ENCODE data around the gene HAUS2. TPM values are rescaled to one million over a fixed set of nuclear protein-coding genes. Genes with fewer than 3 reads are reported as not detected.
"Not testable (repeated sequence)": the region's sequence is repeated elsewhere in the genome, so short reads cannot be mapped to it uniquely, and the experiment has no call there.

The HAUS2 gene
- total RNA-seq, 1 donor from 2014 or later: 72.2 TPM

GRCh38 chr15:42549741-42550392 lies 1.2 kb downstream of the HAUS2 start:
- H2AFZ ChIP-seq (replicated peaks): no peak overlapping the region
- H3K9me3 ChIP-seq (ENCODE audit: low read depth): no peaks in the 10 kb centered on the region
- H3K27me3 ChIP-seq: no peaks in the 10 kb centered on the region
- peak overlapping the region; percentile 88 for H3K4me2 ChIP-seq
- no peaks in the 10 kb centered on the region for H3K9me3 Mint-ChIP-seq
- H3K4me1 Mint-ChIP-seq: peaks cover 25% of the 10 kb centered on the region
- peaks cover 10% of the 10 kb centered on the region for H3K4me1 ChIP-seq
- peaks cover 5% of the 10 kb centered on the region for H3K27me3 Mint-ChIP-seq (ENCODE audit: insufficient read depth, low read depth)
- peaks cover 10% of the 10 kb centered on the region for H3F3A ChIP-seq (ENCODE audit: low read depth)
- H3K36me3 ChIP-seq: no peaks in the 10 kb centered on the region
- H3K4me3 ChIP-seq: peak overlapping the region; percentile 97
- peaks cover 3% of the 10 kb centered on the region for H3K36me3 Mint-ChIP-seq
- H3K4me3 Mint-ChIP-seq: peak overlapping the region; percentile 99
- H4K20me1 ChIP-seq (ENCODE audit: low read depth): peaks cover 7% of the 10 kb centered on the region
- H3K79me2 ChIP-seq (ENCODE audit: low read depth): peaks cover 71% of the 10 kb centered on the region
- DNase-seq (ENCODE audit: low spot score): no peak
- no peak overlapping the region for H3K27ac Mint-ChIP-seq
- H3K27ac ChIP-seq: no peak overlapping the region
- peak overlapping the region; percentile 91 for H3K9ac ChIP-seq
- TF ChIP-seq EZH2phosphoT487 (IDR thresholded peaks at IDR 0.05) (no peak), CTCF (IDR thresholded peaks at IDR 0.05) (no peak), EZH2 (IDR thresholded peaks at IDR 0.05) (no peak)

GRCh38 chr15:42553554-42553953 lies 4.9 kb downstream of the HAUS2 start:
- TF ChIP-seq EZH2 (IDR thresholded peaks at IDR 0.05) (no peak), EZH2phosphoT487 (IDR thresholded peaks at IDR 0.05) (no peak), CTCF (IDR thresholded peaks at IDR 0.05) (no peak)
- H3K27me3 Mint-ChIP-seq (ENCODE audit: insufficient read depth, low read depth): peaks cover 7% of the 10 kb centered on the region
- no peak overlapping the region for H3K27ac ChIP-seq

GRCh38 chr15:42556550-42557207 lies 8.0 kb downstream of the HAUS2 start:
- H3K4me3 Mint-ChIP-seq; H3K4me2 ChIP-seq; H3K36me3 Mint-ChIP-seq; H3K36me3 ChIP-seq; H3K27ac ChIP-seq; H3K27ac Mint-ChIP-seq; H3K9ac ChIP-seq; H3K9me3 ChIP-seq (ENCODE audit: low read depth); H3K9me3 Mint-ChIP-seq; H3K4me1 ChIP-seq; H3K27me3 Mint-ChIP-seq (ENCODE audit: insufficient read depth, low read depth); DNase-seq (ENCODE audit: low spot score); H3K27me3 ChIP-seq; H3K4me3 ChIP-seq; H3K4me1 Mint-ChIP-seq; H2AFZ ChIP-seq (replicated peaks): not testable (repeated sequence)
- peaks cover 13% of the 10 kb centered on the region for H4K20me1 ChIP-seq (ENCODE audit: low read depth)
- H3K79me2 ChIP-seq (ENCODE audit: low read depth): peaks cover 51% of the 10 kb centered on the region
- H3F3A ChIP-seq (ENCODE audit: low read depth): peaks cover 21% of the 10 kb centered on the region

More at GRCh38 chr15:42553554-42553953, 4.9 kb downstream of the HAUS2 start:
- Histone ChIP-seq H3K79me2 (ENCODE audit: low read depth) (peaks cover 82% of the 10 kb centered on the region), H3K36me3 (no peaks in the 10 kb centered on the region), H3K27me3 (no peaks in the 10 kb centered on the region), H3K4me2 (no peak overlapping the region), H3K4me3 (no peak overlapping the region), H4K20me1 (ENCODE audit: low read depth) (peaks cover 13% of the 10 kb centered on the region), H3K9ac (no peak overlapping the region), H3F3A (ENCODE audit: low read depth) (peaks cover 21% of the 10 kb centered on the region), H3K9me3 (ENCODE audit: low read depth) (no peaks in the 10 kb centered on the region), H2AFZ (replicated peaks) (no peak overlapping the region), H3K4me1 (peaks cover 6% of the 10 kb centered on the region)
- no peak overlapping the region for H3K27ac Mint-ChIP-seq
- H3K4me3 Mint-ChIP-seq: no peak overlapping the region
- no peaks in the 10 kb centered on the region for H3K9me3 Mint-ChIP-seq
- DNase-seq (ENCODE audit: low spot score): no peak
- H3K4me1 Mint-ChIP-seq: peaks cover 10% of the 10 kb centered on the region
- peaks cover 6% of the 10 kb centered on the region for H3K36me3 Mint-ChIP-seq

GRCh38 chr15:42558739-42559138 lies 10.1 kb downstream of the HAUS2 start:
- no peak overlapping the region for H2AFZ ChIP-seq (replicated peaks)
- H4K20me1 ChIP-seq (ENCODE audit: low read depth): peaks cover 13% of the 10 kb centered on the region
- H3K79me2 ChIP-seq (ENCODE audit: low read depth): peaks cover 31% of the 10 kb centered on the region
- Mint-ChIP-seq H3K4me1 (no peaks in the 10 kb centered on the region), H3K27me3 (ENCODE audit: insufficient read depth, low read depth) (peaks cover 2% of the 10 kb centered on the region), H3K9me3 (no peaks in the 10 kb centered on the region), H3K4me3 (no peak overlapping the region), H3K36me3 (peaks cover 14% of the 10 kb centered on the region), H3K27ac (no peak overlapping the region)
- H3K36me3 ChIP-seq: peaks cover 17% of the 10 kb centered on the region
- H3K4me2 ChIP-seq: no peak overlapping the region
- peaks cover 21% of the 10 kb centered on the region for H3F3A ChIP-seq (ENCODE audit: low read depth)
- H3K9me3 ChIP-seq (ENCODE audit: low read depth): no peaks in the 10 kb centered on the region
- no peak overlapping the region for H3K4me3 ChIP-seq
- DNase-seq (ENCODE audit: low spot score): no peak
- no peak overlapping the region for H3K27ac ChIP-seq
- H3K27me3 ChIP-seq: no peaks in the 10 kb centered on the region
- no peaks in the 10 kb centered on the region for H3K4me1 ChIP-seq
- TF ChIP-seq CTCF (IDR thresholded peaks at IDR 0.05): no peak
- no peak for TF ChIP-seq EZH2 (IDR thresholded peaks at IDR 0.05)
- TF ChIP-seq EZH2phosphoT487 (IDR thresholded peaks at IDR 0.05): no peak
- H3K9ac ChIP-seq: no peak overlapping the region

Data from neural progenitor cell (in vitro differentiated cells).